OCI-LY7 (cell line): ENCODE results near the gene NAALADL2.

Experiments
- EZH2phosphoT487 ChIP-seq: fragments of 200-600 bp; sonication (generic); IDR thresholded peaks from 2 replicates; pipeline ENCODE4 v1.6.1; 2018; ENCODE audit warnings: low read depth, borderline replicate concordance, mild to moderate bottlenecking, mixed run types, antibody characterized with exemption, low read length, moderate library complexity, mixed read lengths
- TF ChIP-seq, protein P1 (sequence below): fragments of 200-600 bp; sonication (generic); conservative IDR thresholded peaks from 2 replicates; pipeline ENCODE4 v1.5.1; 2014; ENCODE audit warnings: mild to moderate bottlenecking, antibody characterized with exemption, low read length, moderate library complexity, mixed read lengths

DNA sequence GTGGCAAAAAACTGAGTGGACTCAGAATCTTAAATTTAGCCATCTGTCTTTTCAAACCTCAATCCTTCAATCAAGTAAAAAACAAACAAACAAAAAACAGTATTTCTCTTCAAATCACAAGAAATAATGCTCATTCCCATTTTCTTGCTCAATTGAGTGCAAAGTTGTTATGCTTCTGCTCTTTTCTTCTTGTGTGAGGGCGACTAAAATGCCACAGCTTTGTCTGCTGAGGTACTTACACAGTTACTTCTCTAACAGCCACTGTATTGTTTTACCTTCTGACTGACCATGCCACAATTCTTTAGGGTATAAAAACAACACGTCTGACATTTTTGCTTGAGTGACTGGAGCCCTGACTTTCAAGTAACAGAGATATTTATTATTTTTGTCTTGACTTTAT, 617.4 kb downstream of the NAALADL2 start:
- TF ChIP-seq, protein P1, sequence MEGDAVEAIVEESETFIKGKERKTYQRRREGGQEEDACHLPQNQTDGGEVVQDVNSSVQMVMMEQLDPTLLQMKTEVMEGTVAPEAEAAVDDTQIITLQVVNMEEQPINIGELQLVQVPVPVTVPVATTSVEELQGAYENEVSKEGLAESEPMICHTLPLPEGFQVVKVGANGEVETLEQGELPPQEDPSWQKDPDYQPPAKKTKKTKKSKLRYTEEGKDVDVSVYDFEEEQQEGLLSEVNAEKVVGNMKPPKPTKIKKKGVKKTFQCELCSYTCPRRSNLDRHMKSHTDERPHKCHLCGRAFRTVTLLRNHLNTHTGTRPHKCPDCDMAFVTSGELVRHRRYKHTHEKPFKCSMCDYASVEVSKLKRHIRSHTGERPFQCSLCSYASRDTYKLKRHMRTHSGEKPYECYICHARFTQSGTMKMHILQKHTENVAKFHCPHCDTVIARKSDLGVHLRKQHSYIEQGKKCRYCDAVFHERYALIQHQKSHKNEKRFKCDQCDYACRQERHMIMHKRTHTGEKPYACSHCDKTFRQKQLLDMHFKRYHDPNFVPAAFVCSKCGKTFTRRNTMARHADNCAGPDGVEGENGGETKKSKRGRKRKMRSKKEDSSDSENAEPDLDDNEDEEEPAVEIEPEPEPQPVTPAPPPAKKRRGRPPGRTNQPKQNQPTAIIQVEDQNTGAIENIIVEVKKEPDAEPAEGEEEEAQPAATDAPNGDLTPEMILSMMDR, result no peak
- TF ChIP-seq EZH2phosphoT487, result no peak
